Activated T-helper 1 cell treated with anti-CD3 and anti-CD28 coated beads, Interleukin-12 subunit alpha, Interleukin-12 subunit beta, Interleukin-2, Interleukin-4 antibody, amounts not matched to agents 30 ng/mL and 10 ng/mL and 1 ng/mL, durations not matched to agents 14 hours and 24 hours and 36 hours (primary cell): ENCODE results near the gene MORN1. TPM values are rescaled to one million over a fixed set of nuclear protein-coding genes. Genes with fewer than 3 reads are reported as not detected.
A peak's percentile ranks its signal among the peaks of the same experiment; 100 is the strongest.

Experiments
- DNase-seq: peaks from one replicate; pipeline ENCODE4 v3.0.0; 2021; ENCODE audit warnings: low spot score
- H3K27ac Mint-ChIP-seq: one replicate; pipeline ENCODE4 v1.8.0; 2021; ENCODE audit warnings: mild to moderate bottlenecking, mixed read lengths
- H3K27me3 Mint-ChIP-seq: one replicate; pipeline ENCODE4 v1.8.0; 2022; ENCODE audit warnings: mild to moderate bottlenecking, moderate library complexity, mixed read lengths; ENCODE audit not compliant: insufficient read depth
- H3K36me3 Mint-ChIP-seq: one replicate; pipeline ENCODE4 v1.8.0; 2021; ENCODE audit warnings: low read depth, mixed read lengths
- H3K4me1 Mint-ChIP-seq: one replicate; pipeline ENCODE4 v1.8.0; 2021; ENCODE audit warnings: low read depth, mixed read lengths
- H3K4me3 Mint-ChIP-seq: one replicate; pipeline ENCODE4 v1.8.0; 2021; ENCODE audit warnings: mild to moderate bottlenecking, moderate library complexity, mixed read lengths
- H3K9me3 Mint-ChIP-seq: one replicate; pipeline ENCODE4 v1.8.0; 2021; ENCODE audit warnings: mixed read lengths
- intact Hi-C: fragments of 100-400 bp; cut with micrococcal nuclease; formaldehyde crosslinking; loops from one replicate; pipeline ENCODE4 v1.15.1; 2024
- total RNA-seq: library from RNA; stranded (reverse); gene quantifications from 2 replicates; pipeline ENCODE4 v1.2.3, GENCODE V29; 2022

The MORN1 gene
- total RNA-seq, 1 donor from 2014 or later = 8.4 TPM

DNA sequence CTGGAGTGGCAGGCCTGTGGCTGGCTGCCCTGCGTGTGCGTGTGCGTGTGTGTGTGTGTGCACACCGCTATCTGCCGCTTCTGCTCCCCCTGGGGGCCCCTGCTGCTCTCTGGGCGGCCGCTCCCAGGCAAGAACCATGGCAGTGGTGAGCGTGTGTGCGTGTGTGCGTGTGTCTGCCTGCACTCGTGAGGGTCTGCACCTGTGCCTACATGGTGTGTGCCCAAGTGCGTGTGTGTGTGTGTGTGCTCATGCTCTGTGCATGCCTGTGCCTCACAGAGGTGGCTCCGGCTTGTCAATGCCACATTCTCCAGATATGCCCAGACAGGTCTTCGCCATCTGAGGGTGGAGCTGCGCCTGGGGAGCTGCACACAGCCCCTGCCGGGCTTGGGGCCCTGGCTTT lies 39.7 kb upstream of the MORN1 start:
- Mint-ChIP-seq H3K4me1 (no peaks in the 10 kb centered on the region), H3K36me3 (no peaks in the 10 kb centered on the region), H3K4me3 (no peak overlapping the region), H3K9me3 (no peaks in the 10 kb centered on the region), H3K27me3 (no peaks in the 10 kb centered on the region), H3K27ac (no peak overlapping the region)
- no peak for DNase-seq
- intact Hi-C loops = no loop called here

DNA sequence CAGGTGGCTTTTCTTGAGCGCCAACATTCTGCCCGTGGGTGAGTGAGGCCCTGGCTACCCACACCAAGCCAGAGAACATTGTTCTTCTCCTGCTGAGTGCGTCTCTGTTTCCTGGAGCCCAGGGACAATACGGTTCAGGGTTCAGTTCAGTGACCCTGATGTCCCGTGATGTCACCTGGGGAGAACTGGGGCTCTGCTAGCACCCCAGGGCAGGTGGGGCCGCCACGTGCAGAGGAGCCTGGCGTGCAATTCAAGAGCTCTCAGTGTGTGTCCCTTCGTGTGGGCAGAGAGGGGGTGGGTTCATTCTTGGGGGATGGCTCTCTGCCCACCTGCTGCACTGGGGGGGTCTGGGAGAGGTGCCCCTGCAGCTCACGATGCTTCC lies 39.2 kb upstream of the MORN1 start:
- Mint-ChIP-seq H3K27ac (no peak overlapping the region), H3K4me3 (no peak overlapping the region), H3K27me3 (no peaks in the 10 kb centered on the region), H3K36me3 (no peaks in the 10 kb centered on the region), H3K4me1 (no peaks in the 10 kb centered on the region), H3K9me3 (no peaks in the 10 kb centered on the region)
- DNase-seq = no peak
- intact Hi-C loops = no loop called here

DNA sequence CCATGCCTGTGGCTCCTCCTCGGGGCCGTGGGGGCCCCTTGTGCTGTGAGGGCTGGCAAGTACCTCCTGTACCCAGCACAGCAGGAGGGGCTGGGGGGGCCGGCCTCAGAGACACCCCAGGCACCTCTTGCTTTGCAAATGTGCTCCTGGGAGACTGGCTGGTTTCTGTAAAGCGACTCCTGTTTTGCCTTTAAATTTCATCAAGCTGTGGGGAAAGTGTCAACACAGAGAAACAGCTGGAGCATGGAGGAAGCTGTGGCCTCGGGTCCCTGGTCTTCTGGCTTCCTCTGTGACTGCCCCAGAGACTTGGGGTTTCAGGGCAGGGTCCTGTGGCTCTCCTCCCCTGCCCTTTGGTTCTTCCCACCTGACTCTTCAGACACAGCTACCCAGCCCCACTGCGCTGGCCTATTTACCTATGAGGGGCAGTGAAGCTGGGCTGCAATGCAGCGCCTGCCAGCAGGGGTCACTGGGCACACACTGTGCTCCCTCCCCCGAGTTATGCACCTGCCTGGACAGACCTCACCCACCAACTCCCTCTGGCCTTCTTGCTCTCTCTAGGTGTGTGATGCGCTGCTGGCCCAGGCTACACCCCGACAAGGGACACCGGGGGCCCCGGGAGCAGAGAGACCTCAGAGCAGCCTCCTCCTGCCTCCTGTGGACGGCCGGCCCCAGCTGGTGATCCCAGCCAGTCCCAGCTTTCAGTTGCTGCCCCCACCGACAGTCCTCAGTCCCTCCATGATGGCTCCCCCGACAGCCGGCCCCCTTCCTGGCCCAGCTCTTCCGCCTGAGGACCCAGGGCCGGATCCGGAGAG lies 38.6 kb upstream of the MORN1 start:
- Mint-ChIP-seq H3K27ac (no peak overlapping the region), H3K36me3 (no peaks in the 10 kb centered on the region), H3K4me3 (no peak overlapping the region), H3K9me3 (no peaks in the 10 kb centered on the region), H3K4me1 (no peaks in the 10 kb centered on the region), H3K27me3 (no peaks in the 10 kb centered on the region)
- intact Hi-C loops = no loop called here
- no peak for DNase-seq

DNA sequence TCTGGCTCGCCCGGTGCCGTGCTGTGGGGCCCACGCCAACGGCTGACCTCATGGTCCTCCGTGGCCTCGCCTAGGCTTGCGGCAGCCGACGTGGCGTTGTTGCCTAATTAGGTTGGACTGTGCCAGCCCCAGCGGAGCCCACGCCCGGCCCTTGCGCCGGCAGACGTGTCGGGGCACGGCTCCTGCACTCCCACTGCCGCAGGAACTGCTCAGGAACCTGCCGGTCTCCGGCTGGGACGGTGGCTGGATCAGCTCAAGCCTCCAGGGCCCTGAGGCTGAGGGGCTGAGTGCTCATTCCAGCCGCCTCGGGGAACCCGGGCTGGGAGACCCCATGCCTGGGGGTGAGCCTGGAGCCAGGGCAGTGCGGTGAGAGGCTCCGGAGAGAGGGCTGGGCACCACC lies 37.1 kb upstream of the MORN1 start:
- intact Hi-C loops = no loop called here
- H3K27ac Mint-ChIP-seq = no peak overlapping the region
- no peaks in the 10 kb centered on the region for H3K36me3 Mint-ChIP-seq
- no peak overlapping the region for H3K4me3 Mint-ChIP-seq
- H3K4me1 Mint-ChIP-seq = no peaks in the 10 kb centered on the region
- no peaks in the 10 kb centered on the region for H3K9me3 Mint-ChIP-seq
- no peak for DNase-seq
- H3K27me3 Mint-ChIP-seq = no peaks in the 10 kb centered on the region

DNA sequence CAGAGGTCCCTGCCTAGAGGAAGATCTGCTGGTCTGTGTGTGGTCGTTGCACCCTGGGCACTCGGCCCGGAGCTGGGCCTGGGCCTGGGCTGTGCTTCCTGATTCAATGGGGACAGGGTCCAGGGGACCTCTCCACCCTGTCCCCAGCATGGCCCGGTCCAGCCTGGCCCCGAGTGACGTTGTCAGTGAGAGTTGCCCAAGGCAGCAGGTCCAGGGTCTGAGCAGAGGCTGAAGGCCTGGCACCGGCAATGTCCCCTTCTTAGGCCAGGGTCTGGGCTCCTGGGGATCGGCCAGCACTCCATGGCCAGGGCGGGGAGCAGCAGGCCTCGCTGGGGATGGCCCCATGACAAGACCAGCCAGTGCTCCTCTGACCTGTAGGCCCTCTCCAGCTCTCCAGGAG lies 36.6 kb upstream of the MORN1 start:
- H3K36me3 Mint-ChIP-seq = no peaks in the 10 kb centered on the region
- no peak for DNase-seq
- intact Hi-C loops = no loop called here
- no peaks in the 10 kb centered on the region for H3K27me3 Mint-ChIP-seq
- H3K4me3 Mint-ChIP-seq = no peak overlapping the region
- no peak overlapping the region for H3K27ac Mint-ChIP-seq
- no peaks in the 10 kb centered on the region for H3K4me1 Mint-ChIP-seq
- H3K9me3 Mint-ChIP-seq = no peaks in the 10 kb centered on the region

DNA sequence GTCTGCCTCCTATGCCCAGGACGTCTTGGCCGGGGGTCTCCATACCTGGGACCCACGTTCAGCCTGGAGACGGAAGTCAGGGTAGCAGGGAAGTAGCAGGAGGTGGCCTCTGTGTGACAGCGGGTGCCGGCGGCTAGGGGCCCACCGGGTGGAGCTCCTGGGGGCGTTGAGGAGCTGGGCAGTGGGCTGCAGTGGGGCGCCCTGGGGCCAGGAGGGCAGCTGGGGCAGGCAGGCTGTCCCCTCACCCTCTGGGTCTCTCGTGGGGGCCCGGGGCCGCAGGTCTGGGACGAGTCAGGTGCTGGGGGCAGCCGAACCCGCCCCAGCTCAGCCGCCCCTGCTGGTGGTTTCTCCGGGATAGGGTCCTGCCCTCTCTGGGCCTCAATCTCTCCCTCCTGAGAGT lies 35.7 kb upstream of the MORN1 start:
- H3K36me3 Mint-ChIP-seq = no peaks in the 10 kb centered on the region
- H3K4me1 Mint-ChIP-seq = no peaks in the 10 kb centered on the region
- DNase-seq = no peak
- H3K27me3 Mint-ChIP-seq = no peaks in the 10 kb centered on the region
- no peaks in the 10 kb centered on the region for H3K9me3 Mint-ChIP-seq
- H3K27ac Mint-ChIP-seq = no peak overlapping the region
- intact Hi-C loops = no loop called here
- H3K4me3 Mint-ChIP-seq = no peak overlapping the region

DNA sequence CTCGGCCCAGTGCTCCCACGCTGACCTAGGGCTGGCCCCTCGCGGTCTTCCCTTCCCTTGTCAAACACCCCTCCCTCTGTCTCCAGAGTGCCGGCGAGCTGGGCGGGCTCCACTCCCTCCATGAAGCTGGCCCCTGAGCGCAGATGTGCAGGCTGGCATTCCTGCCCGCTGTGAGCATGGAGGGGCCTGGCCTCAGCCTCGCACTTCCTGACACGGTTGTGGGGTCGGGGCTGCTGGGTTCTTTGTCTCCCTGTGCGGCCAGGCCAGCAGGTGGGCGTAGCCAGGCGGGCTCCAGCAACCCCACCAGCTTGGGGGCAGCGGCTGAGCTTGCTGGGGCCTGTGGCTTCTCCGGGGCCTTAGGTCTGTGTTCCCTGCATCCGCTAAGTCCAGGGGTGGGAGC lies 35.2 kb upstream of the MORN1 start:
- H3K4me1 Mint-ChIP-seq = no peaks in the 10 kb centered on the region
- no peaks in the 10 kb centered on the region for H3K9me3 Mint-ChIP-seq
- intact Hi-C loops = no loop called here
- H3K4me3 Mint-ChIP-seq = no peak overlapping the region
- H3K36me3 Mint-ChIP-seq = no peaks in the 10 kb centered on the region
- no peak overlapping the region for H3K27ac Mint-ChIP-seq
- H3K27me3 Mint-ChIP-seq = no peaks in the 10 kb centered on the region
- no peak for DNase-seq

DNA sequence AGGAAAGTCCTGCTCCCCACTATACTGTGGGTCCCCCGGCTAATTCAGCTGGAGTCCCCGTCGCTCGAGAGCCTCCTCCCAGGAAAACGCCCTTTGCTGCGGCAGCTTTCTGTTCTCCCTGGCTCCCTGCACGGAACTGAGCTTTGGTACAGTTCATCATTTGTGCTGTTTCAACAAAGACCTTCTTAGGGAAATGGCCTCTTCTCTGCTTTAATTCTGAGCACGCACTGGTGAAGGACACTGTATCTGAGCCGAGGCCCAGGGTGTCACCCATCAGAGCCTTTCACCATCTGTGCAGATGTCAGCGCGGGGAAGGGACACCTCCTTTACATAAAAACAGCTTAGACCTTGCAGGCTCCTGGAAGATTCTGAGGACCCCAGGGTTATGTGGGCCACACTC lies 34.5 kb upstream of the MORN1 start:
- intact Hi-C loops = no loop called here
- H3K4me3 Mint-ChIP-seq = no peak overlapping the region
- H3K27ac Mint-ChIP-seq = no peak overlapping the region
- DNase-seq = no peak
- no peaks in the 10 kb centered on the region for H3K27me3 Mint-ChIP-seq
- no peaks in the 10 kb centered on the region for H3K4me1 Mint-ChIP-seq
- no peaks in the 10 kb centered on the region for H3K9me3 Mint-ChIP-seq
- no peaks in the 10 kb centered on the region for H3K36me3 Mint-ChIP-seq

DNA sequence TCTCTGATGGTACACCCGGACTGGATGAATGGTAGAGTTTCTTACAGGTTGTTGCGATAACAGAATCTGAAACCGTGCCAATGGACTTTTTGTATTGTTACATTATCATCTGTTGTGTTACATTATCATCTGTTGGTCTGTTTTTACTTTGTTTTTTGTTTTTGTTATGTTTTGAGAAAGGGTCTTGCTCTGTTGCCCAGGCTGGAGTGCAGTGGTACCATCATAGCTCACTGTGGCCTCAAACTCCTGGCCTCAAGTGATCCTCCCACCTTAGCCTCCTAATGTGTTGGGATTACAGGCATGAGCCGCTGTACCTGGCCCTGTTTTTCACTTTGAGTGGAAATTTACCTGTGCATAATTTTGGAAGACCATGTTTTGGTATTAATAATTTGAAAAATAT lies 31.2 kb upstream of the MORN1 start:
- Mint-ChIP-seq H3K27me3 (no peaks in the 10 kb centered on the region), H3K4me1 (no peaks in the 10 kb centered on the region), H3K9me3 (no peaks in the 10 kb centered on the region), H3K36me3 (no peaks in the 10 kb centered on the region), H3K4me3 (no peak overlapping the region), H3K27ac (no peak overlapping the region)
- DNase-seq = no peak
- intact Hi-C loops = no loop called here

DNA sequence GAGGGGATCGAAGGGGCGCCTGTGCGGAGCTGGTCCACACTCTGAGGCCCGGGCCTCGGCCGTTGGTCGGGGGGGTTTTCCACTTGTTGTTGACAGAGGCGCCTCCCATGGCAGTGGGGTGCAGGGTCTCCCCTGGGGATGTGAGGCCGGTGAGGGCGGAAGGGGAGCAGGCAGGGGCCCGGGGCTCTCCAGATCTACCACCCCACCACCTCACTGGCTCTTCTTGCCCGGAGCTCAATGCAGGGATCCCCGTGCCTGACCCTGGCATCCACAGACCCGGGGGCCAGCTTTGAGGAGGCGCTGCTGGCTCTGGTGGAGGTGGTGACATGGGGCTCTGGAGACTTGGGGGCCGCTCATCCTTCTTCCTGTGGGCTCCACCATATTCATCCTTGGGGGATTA lies 28.1 kb upstream of the MORN1 start:
- no peaks in the 10 kb centered on the region for H3K27me3 Mint-ChIP-seq
- peaks cover 22% of the 10 kb centered on the region for H3K4me1 Mint-ChIP-seq
- H3K9me3 Mint-ChIP-seq = no peaks in the 10 kb centered on the region
- intact Hi-C loops = loop anchor here (10.0 kb wide), 2 partner anchors 1205 to 1375 kb away; partner anchors contain the start of genes LRRC47 and TPRG1L
- H3K27ac Mint-ChIP-seq = no peak overlapping the region
- no peak for DNase-seq
- H3K36me3 Mint-ChIP-seq = no peaks in the 10 kb centered on the region
- no peak overlapping the region for H3K4me3 Mint-ChIP-seq

DNA sequence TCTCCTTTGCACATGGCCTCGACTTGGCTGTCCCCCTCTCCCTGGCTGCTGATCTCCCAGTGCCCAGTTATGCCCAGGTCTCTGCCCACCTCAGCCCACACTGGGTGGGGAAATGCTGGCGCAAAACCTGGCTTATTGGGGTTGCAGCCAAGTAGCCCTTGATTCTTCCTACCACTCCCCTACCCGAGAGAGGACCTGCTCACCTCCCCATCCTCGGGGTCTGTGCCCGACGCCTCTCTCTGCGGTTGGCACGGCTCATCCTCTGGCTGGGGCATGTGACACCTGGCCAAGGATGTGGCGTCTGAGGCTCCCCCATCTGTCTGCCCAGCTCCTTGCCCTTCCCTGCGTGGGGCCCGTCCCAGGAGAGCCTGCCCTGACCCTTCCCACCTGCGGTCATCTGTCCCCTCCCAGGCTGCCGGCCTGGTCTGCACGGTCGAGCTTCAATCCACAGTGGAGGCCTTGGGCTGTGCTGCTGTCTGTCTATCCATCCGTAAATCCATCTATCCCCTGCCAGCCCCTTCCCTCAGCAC lies 27.5 kb upstream of the MORN1 start:
- no peak overlapping the region for H3K27ac Mint-ChIP-seq
- no peaks in the 10 kb centered on the region for H3K9me3 Mint-ChIP-seq
- no peak for DNase-seq
- no peak overlapping the region for H3K4me3 Mint-ChIP-seq
- H3K4me1 Mint-ChIP-seq = peaks cover 27% of the 10 kb centered on the region
- no peaks in the 10 kb centered on the region for H3K36me3 Mint-ChIP-seq
- intact Hi-C loops = loop anchor here (10.0 kb wide), 2 partner anchors 1206 to 1376 kb away; partner anchors contain the start of genes LRRC47 and TPRG1L
- no peaks in the 10 kb centered on the region for H3K27me3 Mint-ChIP-seq

DNA sequence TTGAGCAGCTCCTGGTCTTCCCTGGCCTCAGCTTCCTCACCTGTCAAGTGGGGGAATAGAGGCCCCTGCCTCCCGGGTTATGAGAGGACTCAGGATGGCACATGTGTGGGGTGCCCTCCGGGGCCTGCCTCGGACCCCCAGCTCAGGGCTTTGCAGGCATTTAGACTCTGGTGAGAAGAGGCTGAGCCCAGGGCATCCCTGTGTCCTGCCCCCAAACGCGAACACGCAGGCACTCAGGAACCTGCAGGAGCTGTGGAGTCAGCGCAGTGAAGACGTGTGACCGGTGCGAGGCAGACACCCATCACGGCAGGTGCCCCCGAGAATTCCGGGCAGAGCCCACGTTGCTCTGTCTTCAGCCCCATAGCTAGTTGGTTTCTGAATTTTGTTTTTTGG lies 26.5 kb upstream of the MORN1 start:
- no peak overlapping the region for H3K27ac Mint-ChIP-seq
- peaks cover 29% of the 10 kb centered on the region for H3K4me1 Mint-ChIP-seq
- no peaks in the 10 kb centered on the region for H3K9me3 Mint-ChIP-seq
- H3K27me3 Mint-ChIP-seq = no peaks in the 10 kb centered on the region
- H3K36me3 Mint-ChIP-seq = no peaks in the 10 kb centered on the region
- H3K4me3 Mint-ChIP-seq = no peak overlapping the region
- no peak for DNase-seq
- intact Hi-C loops = loop anchor here (10.0 kb wide), 2 partner anchors 1207 to 1377 kb away; partner anchors contain the start of genes LRRC47 and TPRG1L

DNA sequence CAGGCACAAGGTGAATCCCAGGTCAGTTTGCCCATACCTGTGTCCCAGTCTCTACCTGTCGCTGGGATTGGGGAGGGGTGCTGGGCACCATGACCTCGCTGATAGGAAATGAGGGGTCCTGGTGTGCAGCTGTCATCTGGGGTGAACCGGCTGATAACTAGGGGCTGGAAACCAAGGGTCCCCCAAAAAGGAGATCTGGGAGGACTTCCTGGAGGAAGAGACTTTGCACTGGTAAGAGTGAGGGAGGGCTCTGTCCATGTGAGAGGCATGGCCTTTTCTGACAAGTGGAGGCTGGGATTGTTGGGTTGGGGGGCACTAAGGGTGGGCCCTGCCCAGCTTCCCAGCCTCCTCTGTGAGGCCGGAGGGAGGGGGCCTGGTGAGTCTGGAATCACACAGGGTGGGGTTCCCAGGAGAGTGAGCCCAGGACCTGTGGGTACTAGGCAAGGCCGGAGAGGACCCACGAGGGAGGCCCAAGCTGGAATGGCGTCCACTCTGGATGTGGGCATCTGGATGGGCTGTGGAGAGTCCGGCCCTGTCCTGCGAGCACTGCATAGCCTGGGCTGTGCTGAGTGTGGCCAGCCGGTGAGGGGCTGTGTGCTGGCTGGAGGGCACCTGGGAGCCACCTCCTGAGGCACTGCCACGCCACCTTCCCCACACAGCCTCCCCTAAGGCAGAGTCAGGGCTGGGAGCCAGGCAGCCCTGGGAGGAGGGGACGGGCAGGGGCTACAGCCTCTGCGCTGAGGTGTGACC lies 25.9 kb upstream of the MORN1 start:
- Mint-ChIP-seq H3K4me1 (peaks cover 29% of the 10 kb centered on the region), H3K27me3 (no peaks in the 10 kb centered on the region), H3K4me3 (peak overlapping the region; percentile 79), H3K36me3 (no peaks in the 10 kb centered on the region), H3K9me3 (no peaks in the 10 kb centered on the region), H3K27ac (no peak overlapping the region)
- no peak for DNase-seq
- intact Hi-C loops = loop anchor here (10.0 kb wide), 2 partner anchors 1208 to 1378 kb away; partner anchors contain the start of genes LRRC47 and TPRG1L
